Stomach (tissue), 4 donors: ENCODE data around the gene GATM.

Source experiments
- POLR2AphosphoS5 ChIP-seq, 3 donors: sonication (generic); formaldehyde crosslinking; IDR thresholded peaks; one replicate each; pipeline ENCODE4 v1.6.1; 2016; ENCODE audit warnings: antibody characterized with exemption in 3 of 3
- TF ChIP-seq, protein P1 (sequence below), 7 experiments: fragments of 450-650 bp in 4 of 7; fragments of 200-600 bp in 3 of 7; sonication (generic) in 3 of 7; IDR thresholded peaks; one replicate each; pipeline ENCODE4 v1.5.1; 2016 to 2019; ENCODE audit warnings: antibody characterized with exemption in 7 of 7, control low read depth in 2 of 7, mild to moderate bottlenecking in 1 of 7

- TF ChIP-seq, protein P1, sequence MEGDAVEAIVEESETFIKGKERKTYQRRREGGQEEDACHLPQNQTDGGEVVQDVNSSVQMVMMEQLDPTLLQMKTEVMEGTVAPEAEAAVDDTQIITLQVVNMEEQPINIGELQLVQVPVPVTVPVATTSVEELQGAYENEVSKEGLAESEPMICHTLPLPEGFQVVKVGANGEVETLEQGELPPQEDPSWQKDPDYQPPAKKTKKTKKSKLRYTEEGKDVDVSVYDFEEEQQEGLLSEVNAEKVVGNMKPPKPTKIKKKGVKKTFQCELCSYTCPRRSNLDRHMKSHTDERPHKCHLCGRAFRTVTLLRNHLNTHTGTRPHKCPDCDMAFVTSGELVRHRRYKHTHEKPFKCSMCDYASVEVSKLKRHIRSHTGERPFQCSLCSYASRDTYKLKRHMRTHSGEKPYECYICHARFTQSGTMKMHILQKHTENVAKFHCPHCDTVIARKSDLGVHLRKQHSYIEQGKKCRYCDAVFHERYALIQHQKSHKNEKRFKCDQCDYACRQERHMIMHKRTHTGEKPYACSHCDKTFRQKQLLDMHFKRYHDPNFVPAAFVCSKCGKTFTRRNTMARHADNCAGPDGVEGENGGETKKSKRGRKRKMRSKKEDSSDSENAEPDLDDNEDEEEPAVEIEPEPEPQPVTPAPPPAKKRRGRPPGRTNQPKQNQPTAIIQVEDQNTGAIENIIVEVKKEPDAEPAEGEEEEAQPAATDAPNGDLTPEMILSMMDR (IDR thresholded peaks at IDR 0.05): no peak
- TF ChIP-seq POLR2AphosphoS5 (IDR thresholded peaks at IDR 0.05): no peak
These were observed 44.8 kb downstream of the GATM start for GRCh38 chr15:45333550-45333949.
